H1 (cell line): ENCODE results near the gene MR1.

Source experiments
- KDM1A ChIP-seq: fragments of 200-600, 300-600 bp; sonication (generic); IDR thresholded peaks from 2 replicates; pipeline ENCODE4 v1.7.1; 2016; ENCODE audit warnings: mild to moderate bottlenecking, low read length, borderline replicate concordance
- POLR2A ChIP-seq, 2 experiments: IDR thresholded peaks; 1 replicate in 1 of 2; 2 replicates in 1 of 2; pipeline ENCODE4 v1.6.1; 2011; ENCODE audit warnings: low read depth in 2 of 2, low read length in 2 of 2, mild to moderate bottlenecking in 2 of 2; ENCODE audit errors: control extremely low read depth in 1 of 2

- TF ChIP-seq KDM1A (no peak), POLR2A (IDR thresholded peaks at IDR 0.05; ENCODE audit: control extremely low read depth in 1 of 2, low read depth in 2 of 2, low read length in 2 of 2) (no peak)
These were observed 63.5 kb downstream of the MR1 start for GRCh38 chr1:181097242-181097641.
